Mesothelial cell of epicardium (in vitro differentiated cells): Measurements from ENCODE around the gene CACNA1F. TPM values are rescaled to one million over a fixed set of nuclear protein-coding genes. Genes with fewer than 3 reads are reported as not detected.

ENCODE experiments used
- DNase-seq, 2 experiments: peaks; one replicate each; pipeline ENCODE4 v3.0.0; 2021; ENCODE audit warnings: low spot score in 2 of 2; ENCODE audit not compliant: unreplicated experiment in 2 of 2
- H3K27ac Mint-ChIP-seq: 2 replicates; pipeline ENCODE4 v1.8.0; 2021; ENCODE audit warnings: mixed read lengths
- H3K27me3 Mint-ChIP-seq: 2 replicates; pipeline ENCODE4 v1.8.0; 2021; ENCODE audit warnings: low read depth, mixed read lengths
- H3K36me3 Mint-ChIP-seq: 2 replicates; pipeline ENCODE4 v1.8.0; 2021; ENCODE audit warnings: mixed read lengths
- H3K4me1 Mint-ChIP-seq: 2 replicates; pipeline ENCODE4 v1.8.0; 2021; ENCODE audit warnings: mixed read lengths
- H3K4me3 Mint-ChIP-seq: 2 replicates; pipeline ENCODE4 v1.8.0; 2021; ENCODE audit warnings: mild to moderate bottlenecking, moderate library complexity, mixed read lengths
- H3K9me3 Mint-ChIP-seq: 2 replicates; pipeline ENCODE4 v1.8.0; 2021; ENCODE audit warnings: mixed read lengths
- total RNA-seq: library from RNA; stranded (reverse); gene quantifications from 3 replicates; pipeline ENCODE4 v1.2.1, GENCODE V29; 2021
- TF ChIP-seq, protein P1 (sequence below): fragments of 200-600 bp; sonication (generic); IDR thresholded peaks from one replicate; pipeline ENCODE4 v1.5.0; 2021; ENCODE audit warnings: antibody characterized with exemption; ENCODE audit not compliant: unreplicated experiment

CACNA1F gene
- total RNA-seq, 1 donor from 2014 or later: 0.47 TPM

DNA sequence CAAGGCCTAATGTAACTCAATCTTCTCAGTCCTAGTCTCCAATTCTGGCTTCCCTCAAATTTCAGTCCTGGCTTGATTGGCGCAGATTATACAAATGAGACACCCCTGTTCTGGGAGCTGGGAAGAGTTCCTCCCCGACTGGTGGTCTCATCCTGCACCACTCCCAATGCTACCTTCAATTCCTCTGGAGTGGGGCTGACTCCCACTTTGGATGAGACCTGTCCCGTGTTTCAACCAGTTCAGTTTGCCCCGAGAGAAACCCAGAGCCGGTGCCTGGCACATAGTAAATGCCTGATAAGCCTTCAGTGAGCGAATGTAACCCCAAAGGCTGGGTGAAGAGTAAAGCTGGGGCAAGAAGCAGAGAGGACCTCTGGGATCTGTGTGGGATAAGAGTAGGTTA is 29.1 kb downstream of the CACNA1F start:
- TF ChIP-seq, protein P1, sequence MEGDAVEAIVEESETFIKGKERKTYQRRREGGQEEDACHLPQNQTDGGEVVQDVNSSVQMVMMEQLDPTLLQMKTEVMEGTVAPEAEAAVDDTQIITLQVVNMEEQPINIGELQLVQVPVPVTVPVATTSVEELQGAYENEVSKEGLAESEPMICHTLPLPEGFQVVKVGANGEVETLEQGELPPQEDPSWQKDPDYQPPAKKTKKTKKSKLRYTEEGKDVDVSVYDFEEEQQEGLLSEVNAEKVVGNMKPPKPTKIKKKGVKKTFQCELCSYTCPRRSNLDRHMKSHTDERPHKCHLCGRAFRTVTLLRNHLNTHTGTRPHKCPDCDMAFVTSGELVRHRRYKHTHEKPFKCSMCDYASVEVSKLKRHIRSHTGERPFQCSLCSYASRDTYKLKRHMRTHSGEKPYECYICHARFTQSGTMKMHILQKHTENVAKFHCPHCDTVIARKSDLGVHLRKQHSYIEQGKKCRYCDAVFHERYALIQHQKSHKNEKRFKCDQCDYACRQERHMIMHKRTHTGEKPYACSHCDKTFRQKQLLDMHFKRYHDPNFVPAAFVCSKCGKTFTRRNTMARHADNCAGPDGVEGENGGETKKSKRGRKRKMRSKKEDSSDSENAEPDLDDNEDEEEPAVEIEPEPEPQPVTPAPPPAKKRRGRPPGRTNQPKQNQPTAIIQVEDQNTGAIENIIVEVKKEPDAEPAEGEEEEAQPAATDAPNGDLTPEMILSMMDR: no peak

DNA sequence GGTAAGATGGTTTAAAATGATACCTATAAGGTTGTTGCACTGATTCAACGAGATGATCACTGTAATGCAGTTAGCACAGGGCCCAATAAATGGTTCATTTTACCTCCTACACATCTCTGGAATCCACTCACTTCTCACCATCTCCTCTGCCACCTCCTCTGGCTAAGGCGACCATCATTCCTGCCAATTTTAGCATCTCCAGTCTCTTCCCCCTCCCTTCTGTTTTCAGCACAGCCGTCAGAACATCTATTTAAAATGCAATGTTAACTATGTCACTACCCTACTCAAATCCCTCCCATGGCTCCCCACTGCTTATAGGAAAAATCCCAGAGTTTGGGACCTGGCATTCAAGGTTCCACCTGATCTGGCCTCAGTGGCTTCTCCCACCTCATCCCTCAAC is 29.6 kb downstream of the CACNA1F start:
- H3K4me3 Mint-ChIP-seq: no peak overlapping the region
- peaks cover 12% of the 10 kb centered on the region for H3K27me3 Mint-ChIP-seq
- DNase-seq: no peak
- H3K36me3 Mint-ChIP-seq: no peaks in the 10 kb centered on the region
- peaks cover 5% of the 10 kb centered on the region for H3K4me1 Mint-ChIP-seq
- H3K9me3 Mint-ChIP-seq: peaks cover 11% of the 10 kb centered on the region
- TF ChIP-seq, protein P1: no peak
- no peak overlapping the region for H3K27ac Mint-ChIP-seq

More for the DNA sequence above, 29.1 kb downstream of the CACNA1F start:
- Mint-ChIP-seq H3K9me3 (peaks cover 11% of the 10 kb centered on the region), H3K27ac (no peak overlapping the region), H3K4me1 (peaks cover 5% of the 10 kb centered on the region), H3K4me3 (no peak overlapping the region), H3K36me3 (no peaks in the 10 kb centered on the region), H3K27me3 (peaks cover 7% of the 10 kb centered on the region)
- DNase-seq: no peak

DNA sequence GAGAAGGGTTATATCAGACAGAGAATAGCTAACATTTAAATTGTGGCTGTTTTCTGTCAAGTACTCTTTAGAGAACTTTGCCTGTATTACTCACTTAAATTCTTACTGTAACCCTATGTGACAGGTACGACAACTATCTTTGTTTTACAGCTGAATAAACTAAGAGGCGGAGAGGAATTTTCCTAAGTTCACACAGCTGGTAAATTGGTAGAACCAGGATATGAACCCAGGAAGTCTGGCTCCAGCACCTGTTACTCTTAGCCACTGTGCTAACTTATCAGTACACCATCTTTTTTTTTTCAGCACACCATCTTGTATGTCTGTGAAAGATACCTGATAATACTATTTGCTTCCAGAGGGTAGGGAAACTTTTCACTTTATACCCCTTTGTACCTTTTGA is 31.1 kb downstream of the CACNA1F start:
- TF ChIP-seq, protein P1: no peak
- Mint-ChIP-seq H3K9me3 (peaks cover 18% of the 10 kb centered on the region), H3K36me3 (no peaks in the 10 kb centered on the region), H3K27me3 (peaks cover 26% of the 10 kb centered on the region), H3K4me1 (peaks cover 5% of the 10 kb centered on the region), H3K4me3 (no peak overlapping the region), H3K27ac (no peak overlapping the region)
- no peak for DNase-seq

DNA sequence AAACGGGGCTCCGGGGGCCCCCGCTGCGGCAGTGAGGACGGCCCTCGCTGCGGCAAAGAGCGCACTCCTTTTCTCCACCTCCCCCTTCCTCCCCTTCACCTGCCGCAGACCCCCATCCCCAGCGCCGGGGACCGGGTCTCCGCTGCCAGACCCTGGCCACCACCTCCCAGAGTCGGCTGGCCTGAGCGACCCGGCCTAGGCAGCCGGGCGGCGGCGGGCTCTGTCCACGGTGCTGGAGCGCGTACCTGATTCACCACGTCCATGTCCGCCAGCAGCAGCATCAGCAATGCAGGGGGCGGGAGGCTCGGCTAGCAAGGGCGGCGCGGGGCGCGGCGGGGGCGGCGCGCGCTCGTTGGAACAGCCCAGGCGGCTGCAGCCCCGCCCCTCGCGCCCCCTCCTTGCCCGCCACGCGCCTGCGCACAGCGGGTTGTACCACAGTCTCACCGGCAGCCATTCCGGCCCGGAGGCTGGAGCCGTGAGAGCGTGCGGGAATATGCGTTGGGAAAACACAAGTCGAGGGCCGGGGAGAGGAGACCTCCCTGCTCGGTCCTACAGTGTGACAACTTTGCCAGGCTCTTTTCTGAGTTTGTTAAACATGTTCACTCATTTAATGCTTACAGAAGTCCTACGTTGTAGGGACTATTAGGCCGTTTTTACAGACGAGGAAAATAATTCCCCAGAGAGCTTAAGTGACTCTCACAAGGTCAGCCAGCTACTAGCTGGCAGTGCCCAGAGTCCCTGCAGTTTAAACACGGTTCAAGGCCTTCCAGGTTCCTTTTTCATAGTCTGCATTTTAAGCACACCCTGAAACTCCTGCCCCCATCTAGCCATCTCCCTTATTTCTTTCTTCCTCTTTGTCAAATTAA is 33.0 kb downstream of the CACNA1F start, which contains the start of gene SYP:
TSS of gene SYP (minus strand) at position 288 of the 866 bp plus-strand sequence. CDS start at position 281, 7 bp downstream.
- Mint-ChIP-seq H3K9me3 (peaks cover 25% of the 10 kb centered on the region), H3K4me3 (no peak within 1 kb of the TSS), H3K27ac (no peak within 1 kb of the TSS), H3K36me3 (no peaks in the 10 kb centered on the region), H3K27me3 (peaks cover 28% of the 10 kb centered on the region), H3K4me1 (peaks cover 5% of the 10 kb centered on the region)
- DNase-seq: peak; percentile 86 to 91
- TF ChIP-seq, protein P1: no peak

DNA sequence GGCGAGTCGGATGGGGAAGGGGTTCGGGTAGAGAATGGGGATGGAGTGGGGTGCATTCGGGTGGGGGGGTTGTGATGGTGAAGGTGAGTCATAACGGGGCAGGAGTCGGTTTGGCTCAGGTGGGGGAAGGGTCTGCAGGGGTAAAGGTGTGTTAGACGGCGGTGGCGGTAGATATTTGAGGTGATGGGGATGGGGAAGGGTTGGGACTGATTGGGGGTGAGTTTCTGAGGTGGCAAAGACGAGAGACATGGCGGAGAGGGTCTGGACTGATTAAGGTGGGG is 33.9 kb downstream of the CACNA1F start:
- DNase-seq: no peak
- Mint-ChIP-seq H3K27me3 (peaks cover 28% of the 10 kb centered on the region), H3K4me1 (peaks cover 5% of the 10 kb centered on the region), H3K9me3 (peaks cover 27% of the 10 kb centered on the region), H3K4me3 (no peak overlapping the region), H3K36me3 (no peaks in the 10 kb centered on the region), H3K27ac (no peak overlapping the region)
- TF ChIP-seq, protein P1: no peak
